Tibial nerve (tissue), 4 donors: ENCODE results near the gene SMIM22. TPM values are rescaled to one million over a fixed set of nuclear protein-coding genes. Genes with fewer than 3 reads are reported as not detected.

Experiments
- DNase-seq, 2 donors: peaks; one replicate each; pipeline ENCODE4 v3.0.0-alpha.2; 2019; ENCODE audit warnings: low spot score in 2 of 2
- H3K27ac ChIP-seq, 4 donors: fragments of 200-600 bp; sonication (generic) in 3 of 4; one replicate each; pipeline ENCODE4 v1.5.1; 2017 to 2019; ENCODE audit warnings: mild to moderate bottlenecking in 1 of 4
- H3K27me3 ChIP-seq, 2 donors: fragments of 200-600 bp; sonication (generic) in 1 of 2; one replicate each; pipeline versions ENCODE4 v1.5.1 to v1.6.0; 2017 to 2019
- H3K36me3 ChIP-seq, 3 donors: fragments of 200-600 bp; sonication (generic); one replicate each; pipeline ENCODE4 v1.5.1; 2018 to 2019
- H3K4me1 ChIP-seq, 4 donors: fragments of 200-600 bp; sonication (generic) in 3 of 4; one replicate each; pipeline ENCODE4 v1.5.1; 2017 to 2019
- H3K4me3 ChIP-seq, 4 donors: fragments of 200-600 bp; sonication (generic) in 3 of 4; one replicate each; pipeline ENCODE4 v1.5.1; 2017 to 2019; ENCODE audit warnings: mild to moderate bottlenecking in 1 of 4, moderate library complexity in 1 of 4
- H3K9me3 ChIP-seq, 4 donors: fragments of 200-600 bp; sonication (generic) in 3 of 4; one replicate each; pipeline ENCODE4 v1.5.1; 2017 to 2019
- EP300 ChIP-seq, 2 donors: sonication (generic); formaldehyde crosslinking; IDR thresholded peaks; one replicate each; pipeline ENCODE4 v1.6.1; 2017; ENCODE audit warnings: antibody characterized with exemption in 2 of 2, mild to moderate bottlenecking in 1 of 2
- POLR2A ChIP-seq, 2 donors: fragments of 450-650 bp; IDR thresholded peaks; one replicate each; pipeline ENCODE4 v1.6.1; 2017; ENCODE audit warnings: antibody characterized with exemption in 2 of 2, mild to moderate bottlenecking in 2 of 2, moderate library complexity in 2 of 2
- WGBS, 2 donors: methylation state at CpG; one replicate each; pipeline ENCODE4 v1.1.5; 2018; 5-methylcytosine and 5-hydroxymethylcytosine counted together
- total RNA-seq, 4 donors: library from RNA; depleted of rRNA; stranded (reverse); fragments of >200 nt; gene quantifications; one replicate each; pipeline ENCODE4 v1.1.0, GENCODE V29; 2016
- TF ChIP-seq, protein P1 (sequence below), 5 experiments: fragments of 200-600 bp in 3 of 5; fragments of 450-650 bp in 2 of 5; sonication (generic) in 3 of 5; IDR thresholded peaks; one replicate each; pipeline ENCODE4 v1.5.1; 2016 to 2019; ENCODE audit warnings: antibody characterized with exemption in 5 of 5, mild to moderate bottlenecking in 3 of 5, moderate library complexity in 2 of 5

The SMIM22 gene
- total RNA-seq, 4 donors from 2014 or later: not detected

DNA sequence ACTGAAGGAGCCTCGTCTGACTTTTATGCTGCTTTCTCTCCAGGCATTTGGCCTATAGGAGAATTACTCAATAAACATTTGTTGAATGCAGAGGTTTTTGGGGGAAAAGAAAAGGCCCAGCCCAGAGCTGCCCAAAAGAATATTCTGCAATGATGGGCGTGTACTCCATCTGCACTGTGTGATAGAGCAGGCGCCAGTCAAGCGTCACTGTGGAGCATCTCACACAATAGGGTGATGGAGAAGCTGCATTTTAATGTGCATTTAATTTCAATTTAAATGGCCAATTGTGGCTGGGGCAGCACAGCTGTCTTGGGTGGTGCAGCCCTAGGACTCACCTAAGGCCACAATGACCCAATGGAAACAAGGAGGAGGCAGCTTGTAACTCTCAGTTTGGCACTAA is 31.4 kb downstream of the SMIM22 start:
- Histone ChIP-seq H3K27me3 (no peaks in the 10 kb centered on the region), H3K36me3 (peaks cover 0 to 100% (median 44%) of the 10 kb centered on the region in 3 donors), H3K27ac (no peak overlapping the region), H3K4me1 (no peaks in the 10 kb centered on the region), H3K9me3 (no peaks in the 10 kb centered on the region), H3K4me3 (no peak overlapping the region)
- TF ChIP-seq POLR2A (IDR thresholded peaks at IDR 0.05): no peak
- TF ChIP-seq, protein P1, sequence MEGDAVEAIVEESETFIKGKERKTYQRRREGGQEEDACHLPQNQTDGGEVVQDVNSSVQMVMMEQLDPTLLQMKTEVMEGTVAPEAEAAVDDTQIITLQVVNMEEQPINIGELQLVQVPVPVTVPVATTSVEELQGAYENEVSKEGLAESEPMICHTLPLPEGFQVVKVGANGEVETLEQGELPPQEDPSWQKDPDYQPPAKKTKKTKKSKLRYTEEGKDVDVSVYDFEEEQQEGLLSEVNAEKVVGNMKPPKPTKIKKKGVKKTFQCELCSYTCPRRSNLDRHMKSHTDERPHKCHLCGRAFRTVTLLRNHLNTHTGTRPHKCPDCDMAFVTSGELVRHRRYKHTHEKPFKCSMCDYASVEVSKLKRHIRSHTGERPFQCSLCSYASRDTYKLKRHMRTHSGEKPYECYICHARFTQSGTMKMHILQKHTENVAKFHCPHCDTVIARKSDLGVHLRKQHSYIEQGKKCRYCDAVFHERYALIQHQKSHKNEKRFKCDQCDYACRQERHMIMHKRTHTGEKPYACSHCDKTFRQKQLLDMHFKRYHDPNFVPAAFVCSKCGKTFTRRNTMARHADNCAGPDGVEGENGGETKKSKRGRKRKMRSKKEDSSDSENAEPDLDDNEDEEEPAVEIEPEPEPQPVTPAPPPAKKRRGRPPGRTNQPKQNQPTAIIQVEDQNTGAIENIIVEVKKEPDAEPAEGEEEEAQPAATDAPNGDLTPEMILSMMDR (IDR thresholded peaks at IDR 0.05): no peak
- 93 to 96% methylated on average over 4 of the region's 4 CpGs for WGBS, 2 donors
- DNase-seq: no peak

DNA sequence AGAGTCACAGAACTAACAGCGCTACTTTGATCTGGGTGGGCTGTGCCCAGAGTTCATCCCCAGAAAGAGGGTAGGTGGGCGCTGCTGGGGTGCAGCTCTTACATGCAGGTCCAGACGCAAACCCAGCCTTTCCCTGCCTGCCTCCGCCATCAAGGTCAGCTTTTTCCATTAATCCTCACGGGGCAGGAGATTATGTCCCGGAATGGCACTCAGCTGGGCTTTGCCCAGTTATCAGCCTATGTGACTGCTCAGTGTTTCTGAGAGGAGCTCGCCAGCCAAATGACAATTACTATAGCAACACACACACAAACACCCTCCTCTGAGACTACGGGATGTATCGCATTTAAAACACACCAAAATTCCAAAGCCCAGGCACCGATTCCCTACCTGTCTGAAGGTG is 31.8 kb downstream of the SMIM22 start:
- H3K27ac ChIP-seq: no peak overlapping the region
- no peak for DNase-seq
- WGBS, 2 donors: 88 to 93% methylated on average over 10 of the region's 10 CpGs
- H3K27me3 ChIP-seq: no peaks in the 10 kb centered on the region
- no peak for TF ChIP-seq POLR2A (IDR thresholded peaks at IDR 0.05)
- TF ChIP-seq, protein P1 (IDR thresholded peaks at IDR 0.05): no peak
- no peak for TF ChIP-seq EP300 (IDR thresholded peaks at IDR 0.05)
- no peaks in the 10 kb centered on the region for H3K4me1 ChIP-seq
- peaks cover 0 to 100% (median 44%) of the 10 kb centered on the region in 3 donors for H3K36me3 ChIP-seq
- H3K4me3 ChIP-seq: no peak overlapping the region
- no peaks in the 10 kb centered on the region for H3K9me3 ChIP-seq

DNA sequence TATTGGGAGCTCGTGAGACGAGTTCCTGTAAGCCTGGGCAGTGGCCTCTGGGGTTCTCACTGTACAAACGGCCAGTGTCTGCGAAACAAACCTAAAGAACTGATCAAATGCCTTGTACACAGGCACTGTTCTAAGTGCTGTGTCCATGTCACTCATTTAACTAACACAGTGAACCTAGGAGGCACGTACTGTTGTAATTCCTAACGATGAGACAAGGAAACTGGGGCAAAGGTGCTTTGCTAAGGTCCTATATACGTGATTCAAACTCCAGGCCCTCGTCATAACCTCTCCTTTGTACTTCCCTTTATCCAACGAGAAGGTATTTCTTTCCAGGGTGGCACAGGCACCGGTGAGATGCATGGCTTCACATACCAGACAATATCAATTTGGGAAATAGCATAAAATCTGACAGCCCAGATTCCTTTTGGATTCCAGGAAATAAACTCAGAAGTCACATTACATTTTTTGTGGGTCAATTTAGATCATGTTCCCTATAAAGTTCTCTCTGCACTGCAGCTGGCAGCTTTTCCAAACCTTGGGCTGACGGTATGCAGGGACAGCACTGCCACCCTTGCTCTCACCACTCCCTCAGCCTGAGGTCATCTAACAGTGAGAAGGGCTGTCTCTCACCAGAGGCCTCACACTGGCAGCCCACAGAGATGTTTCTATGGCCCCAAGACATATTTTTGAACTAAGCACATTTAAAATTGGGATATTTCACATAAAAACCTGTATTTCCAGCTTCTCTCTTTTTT is 33.6 kb downstream of the SMIM22 start:
- 88 to 91% methylated on average over 11 of the region's 11 CpGs for WGBS, 2 donors
- no peak overlapping the region for H3K27ac ChIP-seq
- H3K4me1 ChIP-seq: no peaks in the 10 kb centered on the region
- no peak overlapping the region for H3K4me3 ChIP-seq
- peaks cover 0 to 99% (median 43%) of the 10 kb centered on the region in 3 donors for H3K36me3 ChIP-seq
- DNase-seq: no peak
- H3K9me3 ChIP-seq: no peaks in the 10 kb centered on the region
- no peaks in the 10 kb centered on the region for H3K27me3 ChIP-seq
- TF ChIP-seq POLR2A (IDR thresholded peaks at IDR 0.05): no peak
- TF ChIP-seq EP300 (IDR thresholded peaks at IDR 0.05): no peak
- TF ChIP-seq, protein P1 (IDR thresholded peaks at IDR 0.05): no peak

DNA sequence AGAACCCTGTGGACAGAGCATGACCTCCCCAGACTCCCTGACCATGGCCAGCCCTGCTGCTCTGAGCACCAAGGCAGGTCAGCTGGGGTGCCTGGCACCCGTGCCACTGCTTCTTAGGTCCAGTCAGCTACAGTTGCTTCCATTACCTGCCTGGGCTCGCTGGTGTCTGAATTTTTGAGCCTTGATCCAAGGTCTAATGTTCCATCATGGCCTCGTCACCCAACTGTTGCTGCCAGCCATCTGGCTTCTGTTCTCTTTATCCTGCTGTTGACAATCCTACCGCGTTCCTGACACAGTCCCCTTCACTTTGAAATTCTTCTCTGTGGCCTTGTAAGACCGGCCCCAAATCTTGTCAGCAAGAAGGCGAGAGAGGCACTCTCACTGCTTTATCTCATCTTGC is 35.2 kb downstream of the SMIM22 start:
- DNase-seq: no peak
- no peaks in the 10 kb centered on the region for H3K9me3 ChIP-seq
- no peaks in the 10 kb centered on the region for H3K4me1 ChIP-seq
- H3K36me3 ChIP-seq: peaks cover 0 to 98% (median 32%) of the 10 kb centered on the region in 3 donors
- no peaks in the 10 kb centered on the region for H3K27me3 ChIP-seq
- 89 to 92% methylated on average over 7 of the region's 7 CpGs for WGBS, 2 donors
- no peak overlapping the region for H3K4me3 ChIP-seq
- no peak overlapping the region for H3K27ac ChIP-seq
- TF ChIP-seq, protein P1 (IDR thresholded peaks at IDR 0.05): no peak
- TF ChIP-seq POLR2A (IDR thresholded peaks at IDR 0.05): no peak
- TF ChIP-seq EP300 (IDR thresholded peaks at IDR 0.05): no peak

DNA sequence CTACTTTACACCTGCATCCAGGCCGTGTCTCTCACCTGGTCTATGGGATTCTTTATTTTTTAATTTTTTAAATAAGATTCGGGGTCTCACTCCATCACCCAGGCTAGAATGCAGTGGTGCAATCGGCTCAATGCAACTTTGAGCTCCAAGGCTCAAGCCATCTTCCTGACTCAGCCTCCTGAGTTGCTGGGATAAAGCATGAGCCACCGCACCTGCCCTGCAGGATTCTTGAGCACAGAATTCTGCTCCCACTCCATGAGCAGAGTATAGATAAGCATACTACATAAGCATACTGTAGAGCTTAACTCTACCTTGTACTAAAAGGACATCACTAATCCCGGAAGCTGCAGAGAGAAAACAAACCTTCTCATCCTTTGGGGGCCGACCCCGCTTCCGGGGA is 36.4 kb downstream of the SMIM22 start:
- Histone ChIP-seq H3K4me1 (no peaks in the 10 kb centered on the region), H3K36me3 (peaks cover 0 to 97% (median 30%) of the 10 kb centered on the region in 3 donors), H3K4me3 (no peak overlapping the region), H3K27me3 (no peaks in the 10 kb centered on the region), H3K9me3 (no peaks in the 10 kb centered on the region), H3K27ac (no peak overlapping the region)
- 93 to 98% methylated on average over 8 of the region's 8 CpGs for whole genome bisulfite sequencing, 2 donors
- TF ChIP-seq, protein P1 (IDR thresholded peaks at IDR 0.05): no peak
- TF ChIP-seq EP300 (IDR thresholded peaks at IDR 0.05) (no peak), POLR2A (IDR thresholded peaks at IDR 0.05) (no peak)
- DNase-seq: no peak
